NCI-H748 (cell line): Measurements from ENCODE around the gene NMB.
A peak's percentile ranks its signal among the peaks of the same experiment; 100 is the strongest.
"Not testable (repeated sequence)": the region's sequence is repeated elsewhere in the genome, so short reads cannot be mapped to it uniquely, and the experiment has no call there.

Experiments
- DNase-seq: peaks from one replicate; lab custom pipeline; 2025; ENCODE audit not compliant: unreplicated experiment; lab: John Stamatoyannopoulos, UW

The NMB gene

GRCh38 chr15:84658080-84658787, at the start of gene NMB:
TSS of gene NMB (minus strand) at chr15:84658199. CDS start at chr15:84658152, 47 bp downstream.
- peak; percentile 81 for DNase-seq

GRCh38 chr15:84703808-84704207, 45.8 kb upstream of the NMB start:
- no peak for DNase-seq

- DNase-seq, result no peak
Measured at GRCh38 chr15:84702961-84703482, 45.0 kb upstream of the NMB start.

GRCh38 chr15:84699538-84700191, 41.7 kb upstream of the NMB start:
- no peak for DNase-seq

- DNase-seq, result no peak
Measured at GRCh38 chr15:84697236-84697990, 39.4 kb upstream of the NMB start.

GRCh38 chr15:84696757-84697156, 38.8 kb upstream of the NMB start:
- DNase-seq, result no peak

- DNase-seq, result no peak
Measured at GRCh38 chr15:84690342-84690741, 32.3 kb upstream of the NMB start.

- no peak for DNase-seq
Measured at GRCh38 chr15:84689858-84690257, 31.9 kb upstream of the NMB start.

- not testable (repeated sequence) for DNase-seq
Measured at GRCh38 chr15:84686446-84686845, 28.4 kb upstream of the NMB start.

- no peak for DNase-seq
Measured at GRCh38 chr15:84685304-84685703, 27.3 kb upstream of the NMB start.

- DNase-seq, result no peak
Measured at GRCh38 chr15:84684092-84684491, 26.1 kb upstream of the NMB start.

GRCh38 chr15:84681831-84682230, 23.8 kb upstream of the NMB start:
- no peak for DNase-seq

- no peak for DNase-seq
Measured at GRCh38 chr15:84671211-84671610, 13.2 kb upstream of the NMB start.

GRCh38 chr15:84669726-84670125, 11.7 kb upstream of the NMB start:
- DNase-seq, result no peak

- no peak for DNase-seq
Measured at GRCh38 chr15:84668221-84668982, 10.4 kb upstream of the NMB start.

GRCh38 chr15:84666373-84666772, 8.4 kb upstream of the NMB start:
- DNase-seq, result no peak

- DNase-seq, result no peak
Measured at GRCh38 chr15:84661001-84661400, 3.0 kb upstream of the NMB start.

GRCh38 chr15:84659904-84660781, 2.1 kb upstream of the NMB start:
- DNase-seq, result peak; percentile 17

GRCh38 chr15:84658788-84659411, 901 bp upstream of the NMB start:
- DNase-seq, result no peak

GRCh38 chr15:84657748-84658079, 285 bp downstream of the NMB start:
- no peak for DNase-seq
